Right lobe of liver (tissue), 6 donors: Measurements from ENCODE around the gene RBM19. TPM values are rescaled to one million over a fixed set of nuclear protein-coding genes. Genes with fewer than 3 reads are reported as not detected.

Experiments
- ATAC-seq, 4 donors: fragments of 200-7000 bp; cut with Tn5 transposase; one replicate each; pipeline ENCODE4 v1.9.1; 2020; ENCODE audit warnings: mild to moderate bottlenecking in 4 of 4, moderate library complexity in 4 of 4
- DNase-seq, 3 donors: peaks; one replicate each; pipeline ENCODE4 v3.0.0-alpha.2; 2020
- H3K27ac ChIP-seq, 3 donors: fragments of 200-600 bp; one replicate each; pipeline ENCODE4 v1.8.0; 2022
- H3K27me3 ChIP-seq, 2 donors: fragments of 200-600 bp; one replicate each; pipeline ENCODE4 v1.8.0; 2022
- H3K36me3 ChIP-seq, 4 donors: fragments of 200-600 bp; sonication (generic) in 1 of 4; one replicate each; pipeline versions ENCODE4 v1.5.1 to v1.8.0; 2017 to 2022; ENCODE audit warnings: control low read depth in 1 of 4
- H3K4me1 ChIP-seq, 4 donors: fragments of 200-600 bp; sonication (generic) in 1 of 4; one replicate each; pipeline versions ENCODE4 v1.5.1 to v1.8.0; 2017 to 2022; ENCODE audit warnings: control low read depth in 1 of 4
- H3K4me3 ChIP-seq, 3 donors: fragments of 200-600 bp; one replicate each; pipeline ENCODE4 v1.8.0; 2022
- H3K9me3 ChIP-seq, 4 donors: fragments of 200-600 bp; sonication (generic) in 1 of 4; one replicate each; pipeline versions ENCODE4 v1.5.1 to v1.8.0; 2017 to 2022; ENCODE audit warnings: control low read depth in 1 of 4
- CTCF ChIP-seq, 4 donors: fragments of 200-600 bp in 3 of 4; fragments of 450-650 bp in 1 of 4; IDR thresholded peaks; one replicate each; pipeline versions ENCODE4 v1.5.1 to v1.8.0; 2016 to 2022; ENCODE audit warnings: antibody characterized with exemption in 4 of 4, mild to moderate bottlenecking in 2 of 4
- POLR2A ChIP-seq: fragments of 450-650 bp; IDR thresholded peaks from one replicate; pipeline ENCODE4 v1.6.1; 2017; ENCODE audit warnings: antibody characterized with exemption, mild to moderate bottlenecking
- WGBS: methylation state at CpG from one replicate; pipeline ENCODE4 v1.1.6; 2018; ENCODE audit warnings: low coverage, low lambda C conversion rate; ENCODE audit not compliant: insufficient coverage; ENCODE audit errors: missing lambda C conversion rate; 5-methylcytosine and 5-hydroxymethylcytosine counted together
- intact Hi-C, 2 donors: fragments of 100-400 bp; cut with DNase I; formaldehyde crosslinking; loops; one replicate each; pipeline versions ENCODE4 v1.11.2 to v1.14.1; 2022
- total RNA-seq, 6 experiments: library from RNA; depleted of rRNA in 2 of 6; stranded (reverse); fragments of >200 nt in 2 of 6; fragmentation: NEBNext Ultra II Directional in 3 of 6; extraction: Animal tissue kit (Norgen Biotek cat#: 25700) in 3 of 6; gene quantifications; one replicate each; pipeline versions ENCODE4 v1.1.0 to v1.2.4, GENCODE V29; 2016 to 2023
- donor health status: DM: no; HTN: yes; CAD: no.
- donor health status: DM: no; HTN: no; CAD: no.
- donor health status: DM: no; HTN: no; CAD: no.
- donor health status: DM: no; HTN: yes; CAD: no.
- donor health status: DM: no; HTN: yes; CAD: no.

The RBM19 gene
- total RNA-seq, 6 experiments from 2014 or later, result 11.3 to 17.2 (median 14.2) TPM

DNA sequence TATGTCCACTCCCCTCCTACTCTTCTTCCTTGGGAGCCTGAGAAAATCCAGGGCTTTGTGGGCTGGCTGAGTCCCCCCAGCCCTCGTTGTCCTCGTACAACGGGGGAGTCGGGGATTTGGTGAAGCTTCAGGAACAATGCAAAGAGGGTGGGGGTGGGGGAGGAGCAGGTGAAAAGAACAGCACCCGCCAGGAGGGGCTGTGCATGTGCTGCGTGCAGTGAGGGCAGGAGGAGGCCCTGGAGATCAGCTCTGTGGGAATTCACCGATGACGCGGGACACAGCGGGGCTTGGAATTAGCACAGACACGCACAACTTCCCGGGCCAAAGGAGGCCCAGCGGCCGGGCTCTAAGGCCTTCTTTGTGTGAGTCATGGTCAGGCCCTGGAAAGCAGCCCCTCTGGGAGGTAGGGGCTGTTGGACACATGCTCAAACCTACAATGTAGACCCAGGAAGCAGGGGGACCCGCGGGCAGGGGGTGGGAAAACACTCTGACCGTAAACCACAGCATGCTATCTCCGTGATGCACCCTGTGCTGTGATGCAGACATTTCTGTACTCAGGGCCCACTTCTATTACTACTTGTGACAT is 32.8 kb downstream of the RBM19 start:
- no peak overlapping the region for H3K27ac ChIP-seq
- ATAC-seq, result no peak
- DNase-seq, result no peak
- H3K4me1 ChIP-seq, result peaks cover 0 to 16% (median 6%) of the 10 kb centered on the region in 4 donors
- intact Hi-C loops, result no loop called here
- TF ChIP-seq POLR2A (no peak), CTCF (IDR thresholded peaks at IDR 0.05) (no peak)
- peaks cover 0 to 7% (median 6%) of the 10 kb centered on the region in 4 donors for H3K36me3 ChIP-seq
- H3K9me3 ChIP-seq, result no peaks in the 10 kb centered on the region
- WGBS, result 92% methylated on average over 6 of the region's 18 CpGs
- no peaks in the 10 kb centered on the region for H3K27me3 ChIP-seq
- no peak overlapping the region for H3K4me3 ChIP-seq

- DNase-seq, result peak; percentile 65 to 92 (median 85)
Measured at GRCh38 chr12:113932381-113933196, 33.5 kb downstream of the RBM19 start.

DNA sequence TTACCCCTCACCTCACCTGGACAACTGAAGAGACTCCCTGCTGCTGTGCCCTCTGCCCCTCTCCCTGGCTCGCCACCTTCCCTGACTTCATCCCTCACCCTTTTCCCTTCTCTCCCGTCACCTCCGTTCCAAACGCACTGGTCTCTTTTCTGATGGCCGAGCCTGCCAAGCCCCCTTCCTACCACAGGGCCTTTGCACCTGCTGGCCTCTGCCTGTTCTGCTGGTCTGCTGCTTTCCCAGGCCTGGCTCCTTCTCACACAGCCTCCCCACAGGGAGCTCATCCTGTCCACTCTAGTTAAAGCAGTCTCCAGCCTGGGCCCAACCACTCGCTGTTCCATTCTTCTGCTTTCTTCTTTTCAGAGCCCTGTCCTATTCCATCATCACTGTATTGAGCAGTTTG is 34.6 kb downstream of the RBM19 start:
- ATAC-seq, result no peak
- H3K36me3 ChIP-seq, result peaks cover 0 to 6% (median 4%) of the 10 kb centered on the region in 4 donors
- intact Hi-C loops, result no loop called here
- H3K9me3 ChIP-seq, result no peaks in the 10 kb centered on the region
- TF ChIP-seq CTCF (IDR thresholded peaks at IDR 0.05) (no peak), POLR2A (no peak)
- WGBS, result 90% methylated on average over 5 of the region's 6 CpGs
- H3K4me1 ChIP-seq, result peaks cover 0 to 16% (median 6%) of the 10 kb centered on the region in 4 donors
- H3K27ac ChIP-seq, result no peak overlapping the region
- no peaks in the 10 kb centered on the region for H3K27me3 ChIP-seq
- no peak for DNase-seq
- no peak overlapping the region for H3K4me3 ChIP-seq

More at GRCh38 chr12:113932381-113933196, 33.5 kb downstream of the RBM19 start:
- intact Hi-C loops, result no loop called here
- peaks cover 0 to 16% (median 6%) of the 10 kb centered on the region in 4 donors for H3K4me1 ChIP-seq
- H3K4me3 ChIP-seq, result no peak overlapping the region
- WGBS, result 56% methylated on average over 11 of the region's 14 CpGs
- H3K27me3 ChIP-seq, result no peaks in the 10 kb centered on the region
- H3K9me3 ChIP-seq, result no peaks in the 10 kb centered on the region
- peak; percentile 93 to 99 (median 96) for ATAC-seq
- H3K36me3 ChIP-seq, result peaks cover 0 to 7% (median 1%) of the 10 kb centered on the region in 4 donors
- no peak for TF ChIP-seq POLR2A
- TF ChIP-seq CTCF (IDR thresholded peaks at IDR 0.05), result no peak
- H3K27ac ChIP-seq, result peak overlapping the region in 1 of 3 donors; percentile 24

DNA sequence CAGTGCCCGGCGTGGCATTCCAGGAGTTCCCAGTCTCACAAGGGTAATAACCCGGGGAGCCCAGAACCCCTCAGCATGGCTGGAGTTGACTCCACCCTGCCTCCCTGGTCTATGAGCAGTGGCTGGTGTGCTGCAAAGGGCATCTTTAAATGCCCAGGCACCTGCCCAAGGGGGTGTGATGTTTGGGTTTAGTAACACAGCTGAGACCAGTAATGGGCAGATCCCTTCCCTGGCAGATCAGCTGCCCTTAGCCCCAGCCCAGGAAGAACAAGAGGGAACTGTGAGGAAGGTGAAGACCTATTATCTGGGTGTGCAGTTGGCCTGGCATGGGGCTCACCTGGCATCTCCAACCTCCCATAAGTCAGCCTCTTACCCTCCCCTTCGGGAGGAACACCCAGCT is 35.9 kb downstream of the RBM19 start:
- no peak for DNase-seq
- intact Hi-C loops, result no loop called here
- Histone ChIP-seq H3K4me1 (peaks cover 0 to 16% (median 6%) of the 10 kb centered on the region in 4 donors), H3K36me3 (peaks cover 0 to 18% (median 4%) of the 10 kb centered on the region in 4 donors), H3K4me3 (no peak overlapping the region), H3K27me3 (no peaks in the 10 kb centered on the region), H3K9me3 (no peaks in the 10 kb centered on the region), H3K27ac (no peak overlapping the region)
- no peak for TF ChIP-seq POLR2A
- no peak for TF ChIP-seq CTCF (IDR thresholded peaks at IDR 0.05)
- no CpG with 5 or more reads among the region's 4 CpGs for WGBS
- no peak for ATAC-seq
